Pulmonary artery endothelial cell (primary cell): Measurements from ENCODE around the gene CARD14. TPM values are rescaled to one million over a fixed set of nuclear protein-coding genes. Genes with fewer than 3 reads are reported as not detected.
"Not testable (repeated sequence)": the region's sequence is repeated elsewhere in the genome, so short reads cannot be mapped to it uniquely, and the experiment has no call there.

ENCODE experiments used
- DNase-seq: peaks from one replicate; pipeline ENCODE4 v3.0.0-alpha.2; 2011; ENCODE audit warnings: low read depth, low spot score
- total RNA-seq: library from RNA; depleted of rRNA; stranded (reverse); fragments of >200 nt; gene quantifications from 2 replicates; pipeline ENCODE4 v1.2.3, GENCODE V29; 2014

Gene CARD14
- total RNA-seq, 1 donor from 2014 or later: not detected

GRCh38 chr17:80223142-80223815, 53.4 kb downstream of the CARD14 start:
- no peak for DNase-seq

GRCh38 chr17:80223838-80224497, 54.1 kb downstream of the CARD14 start:
- no peak for DNase-seq

- no peak for DNase-seq
Measured at GRCh38 chr17:80224683-80225082, 54.9 kb downstream of the CARD14 start.

- no peak for DNase-seq
Measured at GRCh38 chr17:80225230-80225629, 55.4 kb downstream of the CARD14 start.

GRCh38 chr17:80227156-80227555, 57.3 kb downstream of the CARD14 start:
- no peak for DNase-seq

- no peak for DNase-seq
Measured at GRCh38 chr17:80227666-80228065, 57.8 kb downstream of the CARD14 start.

- no peak for DNase-seq
Measured at GRCh38 chr17:80228477-80228876, 58.6 kb downstream of the CARD14 start.

- no peak for DNase-seq
Measured at GRCh38 chr17:80229011-80229410, 59.2 kb downstream of the CARD14 start.

- no peak for DNase-seq
Measured at GRCh38 chr17:80232438-80232837, 62.6 kb downstream of the CARD14 start.

- DNase-seq: no peak
Measured at GRCh38 chr17:80233202-80233601, 63.4 kb downstream of the CARD14 start.

- no peak for DNase-seq
Measured at GRCh38 chr17:80236911-80237310, 67.1 kb downstream of the CARD14 start.

- DNase-seq: no peak
Measured at GRCh38 chr17:80237386-80237785, 67.6 kb downstream of the CARD14 start.

- no peak for DNase-seq
Measured at GRCh38 chr17:80242505-80242904, 72.7 kb downstream of the CARD14 start.

GRCh38 chr17:80243526-80244433, 74.0 kb downstream of the CARD14 start:
- DNase-seq: no peak

GRCh38 chr17:80244448-80244847, 74.6 kb downstream of the CARD14 start:
- DNase-seq: not testable (repeated sequence)

GRCh38 chr17:80244871-80245509, 75.2 kb downstream of the CARD14 start:
- no peak for DNase-seq

GRCh38 chr17:80245566-80246265, 75.9 kb downstream of the CARD14 start:
- no peak for DNase-seq

GRCh38 chr17:80246266-80246681, 76.4 kb downstream of the CARD14 start:
- no peak for DNase-seq

GRCh38 chr17:80246726-80247125, 76.9 kb downstream of the CARD14 start:
- DNase-seq: no peak

GRCh38 chr17:80247561-80247960, 77.7 kb downstream of the CARD14 start:
- DNase-seq: no peak
